Daoy (cell line): Measurements from ENCODE around the gene CADPS2. TPM values are rescaled to one million over a fixed set of nuclear protein-coding genes. Genes with fewer than 3 reads are reported as not detected.

Experiments used
- DNase-seq: peaks from one replicate; pipeline ENCODE4 v3.0.0-alpha.2; 2015; ENCODE audit warnings: low read depth
- total RNA-seq: library from RNA; depleted of rRNA; stranded (reverse); fragments of >200 nt; shearing (Covaris generic); gene quantifications from 2 replicates; pipeline ENCODE4 v1.2.3, GENCODE V29; 2014

The CADPS2 gene
- total RNA-seq, 1 experiment from 2014 or later: 12.2 TPM

GRCh38 chr7:122604251-122604650, 282.0 kb downstream of the CADPS2 start:
- no peak for DNase-seq

- no peak for DNase-seq
Observed at GRCh38 chr7:122602800-122603199, 283.5 kb downstream of the CADPS2 start.

GRCh38 chr7:122600630-122601029, 285.6 kb downstream of the CADPS2 start:
- DNase-seq: no peak

GRCh38 chr7:122600042-122600441, 286.2 kb downstream of the CADPS2 start:
- DNase-seq: no peak

- no peak for DNase-seq
Observed at GRCh38 chr7:122597277-122597676, 289.0 kb downstream of the CADPS2 start.

- DNase-seq: no peak
Observed at GRCh38 chr7:122595885-122596284, 290.4 kb downstream of the CADPS2 start.

- peak; percentile 46 for DNase-seq
Observed at GRCh38 chr7:122588621-122589020, 297.6 kb downstream of the CADPS2 start.

GRCh38 chr7:122584676-122585251, 301.5 kb downstream of the CADPS2 start:
- DNase-seq: no peak

GRCh38 chr7:122578350-122578749, 307.9 kb downstream of the CADPS2 start:
- no peak for DNase-seq

- DNase-seq: no peak
Observed at GRCh38 chr7:122577449-122578003, 308.7 kb downstream of the CADPS2 start.

GRCh38 chr7:122572706-122573105, 313.6 kb downstream of the CADPS2 start:
- DNase-seq: no peak

- no peak for DNase-seq
Observed at GRCh38 chr7:122561326-122561725, 324.9 kb downstream of the CADPS2 start.

- no peak for DNase-seq
Observed at GRCh38 chr7:122556873-122557542, 329.3 kb downstream of the CADPS2 start.

- no peak for DNase-seq
Observed at GRCh38 chr7:122556219-122556618, 330.0 kb downstream of the CADPS2 start.

- DNase-seq: no peak
Observed at GRCh38 chr7:122553761-122554160, 332.5 kb downstream of the CADPS2 start.

- no peak for DNase-seq
Observed at GRCh38 chr7:122552769-122553168, 333.5 kb downstream of the CADPS2 start.

GRCh38 chr7:122550545-122550944, 335.7 kb downstream of the CADPS2 start:
- no peak for DNase-seq

- DNase-seq: no peak
Observed at GRCh38 chr7:122549578-122549977, 336.7 kb downstream of the CADPS2 start.

- peak; percentile 15 for DNase-seq
Observed at GRCh38 chr7:122546496-122546895, 339.8 kb downstream of the CADPS2 start.

- no peak for DNase-seq
Observed at GRCh38 chr7:122544463-122544862, 341.8 kb downstream of the CADPS2 start.

GRCh38 chr7:122543891-122544290, 342.4 kb downstream of the CADPS2 start:
- no peak for DNase-seq

GRCh38 chr7:122543166-122543565, 343.1 kb downstream of the CADPS2 start:
- DNase-seq: no peak

GRCh38 chr7:122535086-122535485, 351.2 kb downstream of the CADPS2 start:
- no peak for DNase-seq
